GM18861 (cell line): ENCODE measurements around the gene CFAP299.
"Not testable (repeated sequence)": the region's sequence is repeated elsewhere in the genome, so short reads cannot be mapped to it uniquely, and the experiment has no call there.

Experiments used
- ATAC-seq: cut with Tn5 transposase; IDR thresholded peaks from one replicate; pipeline ENCODE4 v1.9.1; 2021; ENCODE audit not compliant: unreplicated experiment

The CFAP299 gene

DNA sequence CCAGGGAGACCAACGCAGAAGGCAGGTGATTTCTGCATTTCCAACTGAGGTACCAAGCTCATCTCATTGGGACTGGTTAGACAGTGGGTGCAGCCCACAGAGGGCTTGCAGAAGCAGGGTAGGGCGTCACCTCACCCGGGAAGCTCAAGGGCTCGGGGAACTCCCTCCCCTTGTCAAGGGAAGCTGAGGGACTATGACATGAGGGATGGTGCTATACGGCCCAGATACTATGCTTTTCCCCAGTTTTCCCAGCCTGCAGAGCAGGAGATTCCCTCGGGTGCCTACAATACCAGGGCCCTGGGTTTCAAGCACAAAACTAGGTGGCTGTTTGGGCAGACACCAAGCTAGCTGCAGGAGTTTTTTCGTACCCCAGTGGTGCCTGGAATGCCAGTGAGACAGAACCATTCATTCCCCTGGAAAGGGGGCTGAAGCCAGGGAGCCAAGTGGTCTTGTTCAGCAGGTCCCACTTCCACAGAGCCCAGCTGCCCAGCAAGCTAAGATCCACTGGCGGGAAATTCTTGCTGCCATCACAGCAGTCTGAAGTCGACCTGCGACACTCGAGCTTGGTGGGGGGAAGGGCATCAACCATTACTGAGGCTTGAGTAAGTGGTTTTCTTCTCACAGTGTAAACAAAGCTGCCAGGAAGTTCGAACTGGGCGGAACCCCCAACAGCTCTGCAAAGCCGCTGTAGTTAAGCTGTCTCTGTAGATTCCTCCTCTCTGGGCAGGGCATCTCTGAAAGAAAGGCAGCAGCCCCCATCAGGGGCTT lies 103.9 kb downstream of the CFAP299 start:
- not testable (repeated sequence) for ATAC-seq

DNA sequence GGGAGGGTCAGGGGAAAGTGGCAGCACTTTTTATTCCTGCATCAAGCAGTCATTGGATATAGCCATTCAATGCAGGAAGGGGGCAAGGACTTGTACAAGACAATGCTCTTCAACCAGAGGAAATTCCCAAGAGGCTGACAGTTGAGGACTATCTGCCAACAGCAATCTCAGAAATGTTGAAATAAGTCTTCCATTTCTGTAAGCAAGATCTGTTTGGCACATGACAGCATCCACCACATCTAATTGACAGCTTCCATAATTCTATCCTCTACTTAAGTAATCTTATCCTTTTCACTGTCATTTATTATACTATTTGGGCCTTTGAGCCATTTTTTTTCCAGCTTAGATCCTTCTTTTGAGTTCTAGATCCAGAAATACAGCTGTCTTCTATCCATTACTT lies 110.7 kb downstream of the CFAP299 start:
- ATAC-seq, result no peak

DNA sequence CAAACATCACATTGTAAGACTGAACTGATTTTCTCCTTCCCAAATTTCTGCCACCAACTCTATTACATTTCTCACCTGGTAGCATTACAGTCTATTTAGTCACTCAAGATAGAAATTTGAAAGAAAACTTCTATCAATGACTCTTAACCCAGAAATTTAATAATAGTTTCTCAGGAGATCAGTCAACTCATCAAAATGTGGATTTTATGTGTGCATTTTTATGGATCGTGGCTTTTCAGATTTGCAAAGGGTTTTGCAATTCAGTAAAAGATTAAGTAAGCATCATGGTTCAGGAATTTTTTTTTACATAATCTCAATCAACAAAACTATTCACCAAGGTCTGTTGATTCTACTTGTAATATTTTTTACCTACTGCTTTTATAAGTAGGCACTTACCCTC lies 111.1 kb downstream of the CFAP299 start:
- ATAC-seq, result no peak

DNA sequence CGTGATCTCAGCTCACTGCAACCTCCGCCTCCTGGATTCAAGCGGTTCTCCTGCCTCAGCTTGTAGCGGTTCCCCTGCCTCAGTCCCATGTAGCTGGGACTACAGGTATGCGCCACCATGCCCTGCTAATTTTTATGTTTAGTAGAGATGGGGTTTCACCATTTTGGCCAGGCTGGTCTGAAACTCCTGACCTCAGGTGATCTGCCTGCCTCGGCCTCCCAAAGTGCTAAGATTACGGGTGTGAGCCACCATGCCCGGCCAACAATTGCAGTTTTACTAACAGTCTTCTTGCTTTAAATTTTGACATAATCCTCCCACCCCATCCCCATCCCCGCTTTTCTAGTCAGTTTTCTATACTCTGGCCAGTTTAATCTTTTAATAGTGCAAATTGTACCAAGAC lies 112.0 kb downstream of the CFAP299 start:
- no peak for ATAC-seq

DNA sequence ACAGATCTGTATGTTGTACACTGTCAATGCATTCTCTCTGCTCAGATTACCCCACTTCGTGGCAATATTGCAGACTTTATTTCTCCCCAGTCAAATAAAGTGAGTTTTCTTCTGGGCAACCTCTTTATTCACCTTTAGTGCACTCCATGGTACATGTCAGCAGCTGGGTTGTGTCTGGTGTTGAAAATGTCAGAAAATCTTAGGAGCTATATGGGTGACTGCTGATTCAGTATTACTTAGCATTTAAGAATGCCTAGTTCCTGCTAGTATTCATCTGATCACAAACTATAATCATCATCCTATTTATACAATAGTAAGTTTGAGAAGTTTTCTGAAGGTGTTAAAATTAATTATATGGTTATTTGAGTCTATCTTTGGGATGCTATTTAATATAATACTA lies 112.5 kb downstream of the CFAP299 start:
- no peak for ATAC-seq

DNA sequence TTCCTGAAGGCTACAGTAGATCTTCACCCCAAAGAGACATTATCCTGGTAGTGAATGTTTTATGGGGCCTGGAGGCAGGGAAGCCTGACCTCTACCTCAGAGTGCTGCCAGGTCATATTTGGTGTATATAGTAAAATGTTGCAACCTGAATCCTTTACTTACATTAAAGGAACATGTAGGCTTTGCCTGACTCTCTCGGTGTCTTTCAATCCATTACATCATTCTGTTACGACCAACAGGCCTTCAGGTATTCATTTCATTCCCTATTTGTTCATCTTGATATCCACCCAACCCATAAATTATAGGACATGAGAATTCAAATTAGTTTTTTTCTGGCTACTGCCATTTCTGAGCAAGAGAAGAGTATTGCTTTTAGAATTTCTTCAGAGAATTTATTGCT lies 116.5 kb downstream of the CFAP299 start:
- no peak for ATAC-seq

DNA sequence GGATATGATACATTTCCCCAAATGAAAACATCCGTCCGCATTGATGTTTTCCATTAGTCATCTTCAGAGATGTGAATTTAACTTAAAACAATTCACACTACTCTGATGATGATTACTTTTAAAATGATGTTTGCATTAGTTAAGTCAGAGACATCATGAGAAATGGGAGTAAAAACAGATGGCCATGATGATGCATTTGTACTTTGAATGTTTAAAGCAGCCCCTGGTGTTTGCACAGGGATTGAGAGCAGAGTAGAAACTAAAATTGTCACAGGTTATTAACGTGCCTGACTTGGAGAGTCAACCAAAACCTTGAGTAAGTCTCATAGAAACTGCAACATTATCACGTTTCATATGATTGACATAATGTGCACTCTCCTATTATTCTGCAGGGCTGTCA lies 117.2 kb downstream of the CFAP299 start:
- no peak for ATAC-seq

DNA sequence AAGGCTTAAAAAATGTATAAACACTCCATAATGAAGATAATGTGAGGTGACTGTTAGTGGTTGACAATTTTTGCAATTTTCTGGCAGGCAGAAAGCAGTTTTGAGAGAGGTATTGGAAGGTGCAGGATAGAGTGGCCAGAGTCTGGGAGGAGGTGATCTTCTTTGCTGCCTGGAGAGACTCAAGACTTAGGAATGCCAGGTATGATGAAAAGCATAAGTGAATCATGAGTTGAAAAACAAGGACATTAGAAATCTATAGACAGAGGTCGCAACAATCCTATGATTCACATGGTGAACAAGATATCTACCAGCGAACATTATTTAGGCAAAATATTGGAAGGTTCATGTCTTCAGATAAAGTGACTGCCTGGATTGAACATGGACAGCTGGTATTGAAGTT lies 118.5 kb downstream of the CFAP299 start:
- no peak for ATAC-seq

DNA sequence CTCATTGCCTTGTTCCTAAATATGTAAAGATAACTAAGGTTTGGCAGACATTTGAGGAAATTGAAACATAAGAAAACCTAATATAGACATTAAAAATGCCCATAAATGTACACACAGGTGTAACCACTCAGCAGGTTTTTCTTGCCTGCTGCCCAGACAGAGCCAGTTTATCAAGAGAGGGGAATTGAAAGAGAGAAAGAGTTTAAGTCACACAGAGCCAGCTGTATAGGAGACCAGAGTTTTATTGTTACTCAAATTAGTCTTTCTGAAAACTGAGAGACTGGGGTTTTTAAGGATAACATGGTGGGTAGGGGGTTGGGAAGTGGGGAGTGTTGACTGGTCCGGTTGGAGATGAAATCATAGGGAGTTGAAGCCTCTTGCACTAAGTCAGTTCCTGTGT lies 119.0 kb downstream of the CFAP299 start:
- no peak for ATAC-seq

DNA sequence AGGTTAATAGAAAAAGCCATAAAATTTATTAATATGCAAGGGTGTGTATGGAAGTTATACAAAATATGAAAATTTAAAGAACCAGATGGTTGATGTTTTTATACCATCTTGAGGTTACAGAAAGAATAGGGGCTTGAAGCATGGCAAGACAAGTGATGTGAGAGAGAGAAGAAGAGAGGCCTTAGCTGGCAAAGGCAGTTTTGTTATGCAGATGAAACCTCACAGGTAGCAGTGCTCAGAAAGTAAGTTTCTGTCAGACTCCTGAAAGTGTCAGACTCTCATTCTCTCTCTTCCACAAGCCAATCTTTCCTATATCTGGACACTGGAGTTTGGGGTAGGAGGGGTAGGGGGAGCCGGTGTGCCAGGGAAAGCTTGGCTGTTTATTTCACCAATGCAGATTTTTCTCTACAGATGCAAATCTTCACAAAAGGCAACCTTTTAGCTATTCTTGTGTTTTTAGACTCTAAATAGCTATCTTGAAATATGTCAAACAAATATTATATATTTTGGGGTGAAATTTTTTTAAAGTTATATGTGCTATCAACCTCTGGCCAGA lies 124.5 kb downstream of the CFAP299 start:
- no peak for ATAC-seq

DNA sequence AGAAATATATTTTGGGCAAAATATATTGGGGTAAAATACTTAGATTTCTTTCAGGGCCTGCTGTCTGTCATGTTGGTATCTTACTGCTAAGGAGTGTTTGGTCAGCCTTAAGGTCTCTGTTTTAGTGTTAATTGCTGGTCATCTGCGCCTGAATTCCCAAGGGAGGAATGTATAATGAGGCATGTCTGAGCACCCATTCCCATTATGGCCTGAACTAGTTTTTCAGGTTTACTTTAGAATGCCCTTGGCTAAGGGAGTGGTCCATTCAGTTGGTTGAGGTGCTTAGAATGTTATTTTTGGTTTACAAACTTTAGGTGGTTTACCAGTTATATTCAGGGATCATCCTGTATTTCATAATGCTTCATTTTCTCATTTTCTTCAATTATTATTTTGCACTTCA lies 125.9 kb downstream of the CFAP299 start:
- ATAC-seq, result no peak

DNA sequence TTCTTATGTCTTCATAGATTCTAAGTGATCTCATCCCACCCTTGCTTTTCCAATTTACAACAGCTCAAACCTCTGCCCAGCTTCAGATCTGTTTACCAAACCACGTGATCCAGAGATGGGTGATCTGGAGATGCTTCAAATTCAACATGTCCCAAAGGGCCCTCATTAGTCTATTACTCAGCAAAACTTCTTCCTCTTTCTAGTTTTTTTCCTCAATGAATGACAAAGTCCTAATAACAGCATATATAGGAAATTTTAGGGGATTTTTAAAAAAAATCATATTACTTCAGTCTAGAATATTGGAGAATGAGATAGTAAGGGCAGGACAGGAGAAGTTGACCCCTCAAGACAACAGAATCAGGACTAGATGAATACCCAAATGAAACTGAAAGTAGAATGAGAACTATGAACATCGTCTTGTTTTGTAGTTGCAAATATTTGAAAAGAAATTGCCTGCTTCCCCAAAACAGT lies 127.1 kb downstream of the CFAP299 start:
- peak; percentile 82 for ATAC-seq

DNA sequence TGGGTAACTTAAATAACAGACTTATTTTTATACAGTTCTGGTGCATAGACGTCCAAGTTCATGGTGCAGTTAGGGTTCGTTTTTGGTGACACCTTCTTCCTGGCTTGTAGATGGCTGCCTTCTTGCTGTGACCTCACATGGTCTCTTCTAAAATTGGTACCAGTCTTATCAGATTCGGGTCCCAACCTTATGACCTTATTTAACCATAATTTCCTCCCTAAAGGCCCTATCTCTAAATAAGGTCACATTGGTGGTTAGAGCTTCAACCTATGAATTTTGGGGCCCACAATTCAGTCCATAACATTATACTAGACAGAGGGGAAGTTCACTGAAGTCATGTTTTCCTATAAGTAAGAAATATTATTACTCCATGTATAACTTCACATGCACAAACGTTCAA lies 128.0 kb downstream of the CFAP299 start:
- no peak for ATAC-seq

DNA sequence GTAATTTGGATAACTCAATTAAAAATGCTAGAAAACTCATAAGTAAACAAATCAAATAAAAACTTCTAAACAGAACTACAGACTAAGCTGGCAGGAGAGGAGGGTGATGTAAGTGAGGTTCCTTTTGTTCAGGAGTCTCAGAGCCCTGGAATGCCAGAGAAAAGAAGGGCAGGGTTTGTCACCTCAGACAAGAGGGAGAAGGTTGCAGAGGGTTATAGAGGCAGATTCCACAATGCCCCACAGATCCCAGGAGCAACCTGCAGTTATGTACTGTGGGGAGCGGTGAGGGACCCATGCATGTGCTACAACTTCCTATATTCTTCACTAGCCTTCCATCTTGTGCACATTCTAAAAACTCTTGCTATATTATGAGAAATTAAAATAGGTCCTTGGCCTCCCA lies 129.7 kb downstream of the CFAP299 start:
- ATAC-seq, result no peak

DNA sequence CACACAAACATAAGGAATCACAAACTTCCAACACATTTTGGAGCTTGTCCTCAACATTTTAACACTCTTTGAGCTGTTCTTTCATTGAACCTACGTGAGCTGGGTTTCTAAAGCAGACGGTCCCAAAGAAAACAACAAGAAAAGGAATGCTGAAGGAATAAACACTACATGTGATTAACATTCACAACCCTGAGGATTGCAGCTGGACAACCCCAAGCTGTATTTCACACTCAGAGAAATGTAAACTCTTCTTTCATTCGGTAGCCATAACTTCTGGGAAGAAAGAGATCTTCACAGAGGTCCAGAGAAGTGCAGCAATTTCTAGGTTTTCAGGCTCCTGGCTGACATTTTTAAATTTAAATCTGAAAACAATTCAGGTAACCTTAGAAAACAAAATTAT lies 130.2 kb downstream of the CFAP299 start:
- no peak for ATAC-seq

DNA sequence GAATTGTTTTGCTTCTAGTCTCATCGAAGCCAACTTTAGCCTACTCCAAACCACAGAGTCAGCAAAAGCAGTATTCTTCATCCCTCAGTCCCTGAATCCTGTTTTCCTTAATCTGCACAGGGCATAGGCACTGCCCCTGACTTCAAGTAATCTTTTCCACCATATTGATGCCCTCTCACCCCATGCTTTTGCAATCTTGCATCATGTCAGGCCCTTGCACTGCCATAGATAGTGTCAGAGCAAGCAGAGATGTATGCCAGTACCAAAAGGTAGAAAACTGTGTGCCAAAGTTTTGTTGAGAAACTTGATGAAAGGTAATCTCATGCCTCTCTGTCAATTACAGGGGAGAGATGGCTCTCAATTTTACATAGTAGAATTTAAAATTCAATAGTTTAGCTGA lies 131.1 kb downstream of the CFAP299 start:
- no peak for ATAC-seq

DNA sequence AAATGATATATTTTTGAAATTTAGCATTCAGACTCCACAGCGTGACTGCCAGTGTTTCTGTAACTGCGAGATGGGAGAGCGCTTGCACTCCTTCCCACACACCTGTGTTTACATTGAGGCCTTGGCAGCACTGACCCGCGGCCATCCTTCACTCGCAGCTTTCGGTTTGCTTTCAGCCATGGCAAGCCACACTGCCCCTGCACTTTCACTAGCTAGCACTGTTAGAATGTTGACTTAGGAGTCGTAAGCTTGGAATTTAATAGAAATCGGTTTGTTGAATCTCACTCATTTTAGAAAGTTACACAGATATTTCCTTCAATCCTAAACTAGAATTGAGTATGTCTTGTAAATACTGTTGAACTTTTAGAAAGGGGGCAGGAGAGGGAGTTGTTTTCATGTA lies 136.2 kb downstream of the CFAP299 start:
- ATAC-seq, result no peak

DNA sequence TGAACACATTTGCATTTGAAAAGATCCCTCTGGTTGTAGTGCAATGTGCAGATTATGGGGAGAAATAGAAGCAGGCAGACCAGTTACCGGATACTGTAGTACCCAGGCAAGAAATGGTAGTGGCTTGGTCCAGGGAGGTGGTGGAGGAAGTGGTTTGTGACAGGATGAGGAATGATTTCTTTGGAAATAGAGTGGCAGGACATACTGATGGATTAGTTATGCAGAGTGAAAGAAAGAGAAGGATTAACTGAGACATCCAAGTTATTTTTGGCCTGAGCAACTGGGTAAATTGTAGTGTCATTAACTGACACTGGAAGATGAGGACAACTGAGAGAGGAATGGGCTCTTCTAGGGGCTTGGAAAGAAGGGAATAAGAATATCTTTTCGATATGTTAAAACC lies 139.7 kb downstream of the CFAP299 start:
- ATAC-seq, result no peak

DNA sequence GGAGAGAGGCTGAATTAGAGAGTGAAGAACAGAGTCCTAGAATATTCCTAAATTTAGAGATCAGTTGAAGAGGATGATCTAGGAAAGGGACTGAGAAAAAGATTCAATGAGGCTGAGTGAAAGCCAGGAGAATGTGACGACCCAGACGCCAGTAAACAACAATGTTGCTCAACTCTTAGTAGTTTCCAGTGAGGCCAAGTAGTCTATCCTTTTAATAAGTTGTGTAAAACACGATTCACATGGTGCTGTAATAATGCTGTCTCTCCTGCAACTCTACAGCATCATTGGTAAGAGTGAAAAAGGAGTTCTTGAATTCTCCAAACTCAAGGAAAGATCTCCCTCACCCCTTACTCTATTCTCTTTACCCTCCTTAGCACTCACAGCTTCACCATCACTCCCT lies 140.3 kb downstream of the CFAP299 start:
- no peak for ATAC-seq

DNA sequence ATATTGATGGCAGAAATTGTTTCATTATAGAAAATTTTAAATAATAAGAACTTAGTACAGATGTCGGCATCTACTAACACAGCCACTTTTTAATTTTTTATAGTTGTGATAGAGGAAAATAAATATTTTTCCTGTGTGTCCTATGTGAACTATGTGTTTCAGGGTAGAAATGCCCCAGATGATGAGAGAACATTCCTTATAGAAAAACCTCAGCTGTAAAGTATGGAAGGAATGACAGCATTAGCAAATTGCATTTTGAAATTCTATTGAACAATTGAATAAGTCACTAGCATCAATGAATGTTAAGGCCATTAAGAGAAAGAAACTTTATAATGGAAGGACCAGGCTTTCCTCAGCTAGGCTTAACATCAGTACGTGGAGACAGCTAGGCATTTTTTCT lies 149.2 kb downstream of the CFAP299 start:
- ATAC-seq, result no peak

DNA sequence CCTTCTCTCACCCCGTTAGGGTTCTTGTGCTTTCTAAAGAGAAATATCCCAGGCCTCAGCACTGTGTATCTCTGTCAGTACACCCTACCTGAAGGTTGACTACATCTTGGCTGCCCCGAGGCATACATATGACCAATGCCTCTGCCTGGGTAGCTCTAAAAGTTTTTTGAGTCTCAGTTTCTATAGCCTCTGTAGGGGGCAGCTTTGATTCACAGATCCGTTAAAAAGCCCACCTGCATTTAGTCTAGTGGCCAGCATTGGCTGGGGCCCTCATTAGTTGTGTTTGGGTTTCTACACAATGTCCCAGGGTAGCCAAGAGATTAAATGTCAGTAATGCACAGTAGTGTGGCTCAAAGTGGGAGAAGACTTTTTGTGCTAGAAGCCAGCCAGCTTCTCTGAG lies 151.1 kb downstream of the CFAP299 start:
- ATAC-seq, result no peak

DNA sequence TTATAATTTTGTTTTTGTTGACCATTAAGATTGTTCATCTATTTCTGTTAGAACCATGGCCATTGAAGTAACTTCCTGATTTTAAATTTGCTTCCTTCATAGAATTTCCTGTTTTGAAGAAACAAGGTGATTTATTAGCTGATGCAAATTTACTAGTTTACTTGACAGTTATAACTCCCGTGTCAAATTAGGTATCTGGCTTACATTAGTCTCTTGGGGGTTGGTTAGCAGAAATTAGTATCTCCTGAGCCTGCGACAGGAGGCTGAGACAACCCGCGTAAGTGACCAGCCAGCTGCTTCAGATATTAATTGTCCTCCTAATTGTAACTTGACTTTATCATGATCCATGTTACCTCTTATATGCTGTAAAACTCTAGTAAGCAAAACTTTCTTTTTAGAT lies 154.3 kb downstream of the CFAP299 start:
- peak; percentile 72 for ATAC-seq

DNA sequence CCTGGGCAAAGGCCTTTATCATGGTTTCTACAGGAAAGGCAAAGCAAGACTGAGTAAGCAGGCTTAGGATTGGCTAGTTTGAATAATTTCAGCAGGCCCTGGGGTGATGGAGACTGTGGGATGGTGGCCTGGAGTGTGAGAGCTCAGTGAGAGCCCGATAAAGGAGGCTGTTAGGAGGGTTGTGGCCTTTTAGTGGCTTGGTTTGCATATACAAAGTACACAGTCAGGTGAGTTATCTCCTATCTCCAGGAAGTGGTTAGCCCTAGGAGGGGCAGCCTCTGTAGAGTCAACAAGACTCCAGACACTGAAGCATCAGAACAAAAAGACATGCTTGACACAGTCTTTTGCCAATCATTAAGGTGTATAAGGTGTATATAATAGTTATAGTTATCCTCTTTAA lies 157.2 kb downstream of the CFAP299 start:
- no peak for ATAC-seq
